CD4-positive, alpha-beta T cell treated with Interleukin-15 for 4 hours (primary cell): Measurements from ENCODE around the gene COL23A1.

Experiments
- DNase-seq: peaks from one replicate; pipeline ENCODE4 v3.0.0-alpha.2; 2020; ENCODE audit warnings: low spot score

COL23A1 gene

DNA sequence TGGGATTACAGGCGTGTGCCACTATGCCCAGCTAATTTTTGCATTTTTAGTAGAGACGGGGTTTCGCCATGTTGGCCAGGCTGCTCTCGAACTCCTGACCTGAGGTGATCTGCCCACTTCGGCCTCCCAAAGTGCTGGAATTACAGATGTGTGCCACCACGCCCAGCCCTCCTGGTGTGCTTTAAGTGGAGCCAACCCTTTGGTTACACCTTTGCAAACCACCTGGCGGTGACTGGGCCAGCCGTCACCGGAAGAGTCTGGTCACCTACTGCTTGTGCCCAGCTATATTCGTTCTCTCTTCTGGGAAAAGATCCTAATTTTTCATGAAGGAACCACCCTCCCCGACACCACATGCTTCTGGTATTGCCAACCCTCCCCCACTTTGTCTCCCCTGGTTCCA is 35.9 kb downstream of the COL23A1 start:
- no peak for DNase-seq

GRCh38 chr5:178553517-178553916 is 36.7 kb downstream of the COL23A1 start:
- DNase-seq, result no peak

GRCh38 chr5:178551468-178551867 is 38.7 kb downstream of the COL23A1 start:
- DNase-seq, result no peak

DNA sequence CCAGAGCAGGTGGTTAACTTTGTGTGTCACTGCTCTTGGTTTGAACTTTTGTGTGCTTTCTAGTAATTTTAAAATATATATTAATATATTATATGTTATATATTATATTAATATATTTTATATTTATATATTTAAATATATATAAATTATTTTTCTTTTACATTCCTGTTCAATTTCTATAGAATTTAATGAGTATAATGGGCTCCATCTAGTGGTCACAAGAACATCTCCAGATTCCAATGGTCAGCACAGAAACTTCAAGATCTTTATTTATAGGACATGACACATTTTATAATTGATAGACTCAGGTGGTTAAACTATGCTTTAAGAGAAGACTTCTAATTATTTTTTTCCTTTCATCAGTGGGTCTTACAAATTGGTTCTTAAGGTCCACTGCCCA is 39.1 kb downstream of the COL23A1 start:
- DNase-seq, result no peak

- no peak for DNase-seq
Measured at GRCh38 chr5:178548746-178549145, 41.4 kb downstream of the COL23A1 start.

DNA sequence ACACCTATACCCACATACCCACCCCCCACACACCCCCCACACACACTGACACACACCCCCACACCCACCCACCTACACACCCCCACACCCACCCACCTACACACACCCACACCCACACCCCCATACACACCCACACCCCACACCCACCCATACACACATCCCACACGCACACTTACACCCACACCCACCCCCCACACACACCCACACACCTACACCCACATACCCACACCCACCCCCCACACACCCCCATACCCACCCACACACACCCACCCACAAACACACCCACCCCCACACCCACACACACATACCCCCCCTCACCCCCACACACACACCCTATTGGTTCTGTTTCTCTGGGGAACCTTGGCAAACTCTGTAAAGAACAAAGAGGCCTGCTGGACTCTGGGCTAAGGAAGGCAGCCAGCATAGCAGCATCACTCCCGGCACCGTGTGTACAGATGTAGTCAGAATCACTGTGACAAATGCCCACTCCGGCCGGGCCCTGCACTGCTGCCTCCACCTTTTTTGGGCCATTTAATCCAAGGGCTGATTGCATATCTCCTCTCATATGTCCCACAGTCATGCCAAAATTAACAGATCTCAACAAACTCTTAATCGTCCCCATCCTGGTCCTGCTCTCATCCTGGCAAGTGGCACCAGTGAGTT is 42.3 kb downstream of the COL23A1 start:
- no peak for DNase-seq

DNA sequence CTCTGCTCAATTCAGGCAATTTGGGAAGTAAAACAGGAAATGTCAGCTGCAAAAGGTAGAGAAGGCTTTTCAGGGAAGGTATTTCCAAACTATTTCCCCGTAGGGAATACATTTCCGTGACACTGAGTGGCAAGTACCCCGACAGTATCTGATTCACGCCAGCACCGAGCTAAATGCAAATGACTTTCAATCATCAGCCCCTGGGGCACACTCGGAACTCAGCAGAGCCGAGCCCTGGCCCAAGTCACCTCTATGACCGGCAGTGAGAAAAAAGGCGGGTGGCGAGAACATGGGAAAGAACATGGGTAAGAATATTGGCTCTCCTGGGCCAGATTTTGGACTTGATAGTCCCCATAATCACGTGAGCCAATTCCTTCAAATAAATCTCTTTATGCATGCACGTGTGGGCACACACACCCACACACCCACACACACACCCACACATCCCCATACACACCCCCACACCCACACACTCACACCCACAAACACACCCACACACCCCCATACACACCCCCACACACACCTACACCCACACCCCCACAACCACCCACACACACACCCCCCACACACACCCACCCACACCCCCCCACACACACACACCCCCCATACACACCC is 43.0 kb downstream of the COL23A1 start:
- DNase-seq, result no peak

GRCh38 chr5:178546675-178547033 is 43.5 kb downstream of the COL23A1 start:
- no peak for DNase-seq

DNA sequence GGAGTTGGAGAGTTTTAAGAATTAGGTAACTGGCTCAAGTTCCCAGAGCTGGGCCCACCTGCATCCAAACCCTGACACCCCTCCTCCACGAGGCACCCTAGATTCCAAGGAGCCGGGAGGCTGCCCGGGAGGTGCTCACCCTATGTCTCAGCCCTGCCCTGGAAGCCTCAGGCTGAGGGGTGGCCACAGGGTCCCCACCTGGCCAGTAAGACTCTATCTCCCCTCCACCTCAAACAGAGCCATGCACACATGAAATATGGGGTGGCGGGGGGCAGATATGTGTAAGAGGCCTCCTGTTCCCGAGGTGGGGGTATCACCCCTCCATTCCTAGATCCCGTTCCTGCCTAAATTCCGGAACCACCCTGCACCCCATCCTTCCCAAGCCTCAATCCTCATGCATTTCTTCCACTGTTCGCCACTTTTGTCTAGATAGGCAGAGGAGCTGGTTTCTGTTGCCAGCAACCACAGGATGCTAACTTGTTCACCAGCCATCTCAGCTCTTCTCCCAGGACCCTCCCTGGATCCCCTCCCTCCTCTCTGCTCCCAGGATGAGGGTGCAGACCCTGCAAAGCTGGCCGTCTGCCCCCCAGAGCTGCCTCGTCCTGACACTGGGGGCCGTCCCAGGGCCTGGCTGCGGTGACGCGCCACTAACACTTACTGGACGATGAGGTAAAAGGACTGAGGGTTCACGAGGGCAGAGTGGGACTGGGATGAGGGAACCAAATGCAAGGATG is 44.1 kb downstream of the COL23A1 start:
- DNase-seq, result no peak

GRCh38 chr5:178545176-178545575 is 45.0 kb downstream of the COL23A1 start:
- DNase-seq, result no peak

DNA sequence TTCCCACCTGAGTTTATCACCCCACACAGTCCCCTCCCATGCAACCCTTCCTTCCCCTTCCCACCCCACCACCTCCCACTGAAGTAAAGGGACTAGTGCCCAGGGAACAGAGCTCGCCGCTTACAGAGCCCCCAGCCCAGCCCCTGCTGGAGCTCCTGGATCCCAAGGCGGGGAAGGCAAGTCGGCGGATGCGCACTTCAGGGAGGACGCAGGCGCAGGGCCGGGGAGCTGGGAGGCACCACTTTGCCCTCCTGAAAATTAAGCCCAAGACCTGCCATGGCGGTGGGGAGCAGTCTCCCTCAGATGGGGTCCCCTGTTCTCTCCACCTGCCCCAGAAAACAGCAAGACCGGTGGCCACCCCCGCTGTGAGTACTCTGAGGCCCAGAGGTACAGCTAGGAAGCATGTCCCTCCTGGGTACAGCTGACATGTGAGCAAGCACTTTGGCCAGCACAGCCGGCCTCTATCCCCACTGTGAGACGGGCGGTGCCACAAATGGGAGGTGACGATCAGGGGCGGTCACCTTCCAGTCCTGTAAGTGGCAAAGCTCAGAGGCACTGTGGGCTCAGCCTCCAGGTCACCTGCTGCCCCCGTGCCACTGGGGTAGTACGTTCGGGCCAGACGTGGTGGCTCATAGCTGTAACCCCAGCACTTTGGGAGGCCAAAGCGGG is 45.9 kb downstream of the COL23A1 start:
- no peak for DNase-seq

DNA sequence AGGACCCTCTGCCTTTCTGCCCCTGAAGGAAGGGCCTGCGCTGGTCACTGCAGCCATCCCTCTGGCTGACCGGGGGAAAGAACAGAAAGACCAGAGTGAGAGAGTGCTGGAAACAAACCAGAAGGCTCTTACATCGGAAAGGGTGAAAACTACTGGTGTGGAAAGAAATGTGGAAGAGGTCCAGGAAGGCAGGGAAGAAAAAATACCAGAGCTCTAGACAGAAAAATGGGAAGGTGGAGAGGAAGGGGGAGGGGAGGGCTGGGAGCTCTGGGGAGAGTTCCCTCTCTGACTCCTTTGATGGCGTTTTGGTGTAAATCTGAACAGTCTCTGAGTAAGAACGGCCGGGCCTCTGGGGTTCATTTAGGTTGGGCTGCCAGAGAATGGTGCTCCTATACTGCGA is 47.7 kb downstream of the COL23A1 start:
- no peak for DNase-seq

DNA sequence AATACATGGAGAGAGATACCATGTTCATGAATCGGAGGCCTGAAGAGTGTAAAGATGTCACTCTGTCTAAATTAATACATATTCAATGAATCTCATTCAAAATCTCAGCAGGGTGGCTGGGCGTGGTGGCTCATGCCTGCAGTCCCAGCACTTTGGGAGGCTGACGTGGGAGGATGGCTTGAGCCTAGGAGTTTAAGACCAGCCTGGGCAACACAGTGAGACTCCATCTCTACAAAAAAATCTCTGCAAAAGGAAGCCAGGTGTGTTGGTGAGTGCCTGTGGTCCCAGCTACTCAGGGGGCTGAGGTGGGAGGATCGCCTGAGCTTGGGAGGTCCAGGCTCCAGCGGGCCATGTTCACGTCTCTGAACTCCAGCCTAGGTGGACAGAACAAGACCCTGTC is 49.7 kb downstream of the COL23A1 start:
- no peak for DNase-seq

DNA sequence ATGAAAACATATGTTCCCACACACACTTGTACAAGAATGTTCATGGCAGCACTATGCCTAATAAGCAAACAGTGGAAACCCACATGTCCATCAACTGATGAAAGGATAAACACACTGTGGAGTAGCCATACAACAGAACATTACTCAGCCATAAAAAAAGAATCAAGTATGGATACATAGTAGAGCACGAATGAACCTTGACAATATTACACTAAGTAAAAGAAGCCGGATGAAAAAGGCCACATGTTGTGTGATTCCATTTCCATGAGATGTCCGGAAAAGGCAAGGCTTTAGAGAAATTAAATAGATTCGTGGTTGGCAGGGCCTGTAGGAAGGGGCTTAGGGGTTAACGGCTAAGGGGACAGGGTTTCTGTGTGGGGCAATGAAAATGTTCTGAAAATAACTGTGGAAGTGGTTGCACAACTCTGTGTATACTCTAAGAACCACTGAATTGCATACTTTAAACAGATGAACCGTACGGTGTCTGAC is 51.4 kb downstream of the COL23A1 start:
- DNase-seq, result no peak

- DNase-seq, result no peak
Measured at GRCh38 chr5:178537467-178538371, 52.5 kb downstream of the COL23A1 start.

GRCh38 chr5:178536541-178537466 is 53.4 kb downstream of the COL23A1 start:
- DNase-seq, result no peak

- DNase-seq, result no peak
Measured at GRCh38 chr5:178535299-178536175, 54.7 kb downstream of the COL23A1 start.

DNA sequence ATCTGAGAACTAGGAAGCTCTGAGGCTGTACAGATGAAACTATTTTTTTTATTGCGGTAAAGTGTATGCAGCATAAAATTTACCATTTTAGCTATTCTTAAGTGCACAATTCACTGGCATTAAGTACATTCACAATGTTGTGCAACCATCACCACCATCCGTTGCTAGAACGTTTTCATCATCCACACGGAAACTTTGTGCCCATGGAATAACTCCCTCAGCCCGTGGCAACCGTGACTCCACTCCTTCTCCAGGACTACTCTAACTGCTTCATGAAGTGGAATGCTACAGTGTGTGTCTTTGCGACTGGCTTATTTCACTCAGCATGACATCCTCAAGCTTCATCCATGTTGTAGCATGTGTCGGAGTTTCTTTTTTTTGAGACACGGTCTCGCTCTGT is 57.1 kb downstream of the COL23A1 start:
- no peak for DNase-seq

DNA sequence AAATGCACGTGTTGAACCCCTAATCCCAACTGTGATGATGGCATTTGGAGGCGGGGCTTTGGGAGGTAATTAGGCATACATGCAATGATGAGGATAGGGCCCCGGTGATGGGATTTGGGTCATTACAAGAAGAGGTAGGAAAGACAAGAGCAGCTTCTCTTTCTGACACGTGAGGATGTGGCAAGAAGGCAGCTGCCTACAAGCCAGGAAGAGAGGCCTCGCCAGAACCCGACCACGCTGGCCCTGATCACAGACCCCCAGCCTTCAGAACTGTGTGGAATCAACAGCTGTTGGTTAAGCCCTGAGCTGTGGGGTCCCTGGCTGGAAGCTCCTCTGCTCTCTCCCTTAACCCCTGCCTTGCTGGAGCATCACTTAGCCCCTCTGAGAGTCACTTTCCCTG is 57.5 kb downstream of the COL23A1 start:
- no peak for DNase-seq

DNA sequence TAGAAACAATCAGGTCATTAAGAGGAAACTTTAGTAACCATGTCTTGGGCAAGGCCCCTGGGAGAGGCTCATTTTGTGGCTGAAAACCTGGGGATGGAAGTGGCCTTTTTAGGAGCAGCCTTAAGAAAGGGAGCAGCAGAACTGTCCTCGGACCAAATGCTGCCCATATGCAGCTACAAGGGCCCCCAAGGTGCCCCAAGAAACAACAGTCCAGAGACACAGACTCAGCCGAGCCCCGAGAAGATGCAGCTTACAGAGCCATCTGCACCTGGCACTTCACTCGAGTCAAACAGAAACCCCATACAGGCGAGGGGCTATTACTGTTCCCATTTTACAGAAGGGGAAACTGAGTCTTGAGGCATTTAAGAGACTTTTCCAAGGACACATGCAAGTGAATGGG is 58.0 kb downstream of the COL23A1 start:
- DNase-seq, result no peak
